DND-41 (cell line): ENCODE data around the gene MYH11.

Experiments
- CTCF ChIP-seq: IDR thresholded peaks from 2 replicates; pipeline ENCODE4 v1.5.1; 2012; ENCODE audit warnings: borderline replicate concordance, low read length, moderate library complexity, mild to moderate bottlenecking; ENCODE audit not compliant: poor library complexity, severe bottlenecking; ENCODE audit errors: extremely low read depth
- EZH2 ChIP-seq: IDR thresholded peaks from 3 replicates; pipeline ENCODE4 v1.6.1; 2012; ENCODE audit warnings: borderline replicate concordance, low read depth, mild to moderate bottlenecking, moderate library complexity, low read length, inconsistent platforms; ENCODE audit not compliant: severe bottlenecking

GRCh38 chr16:15674571-15674970 is 182.3 kb downstream of the MYH11 start:
- TF ChIP-seq CTCF, result no peak
- TF ChIP-seq EZH2, result no peak
